Neuronal stem cell (in vitro differentiated cells): ENCODE data around the gene HBE1.

Experiments used
- DNase-seq: peaks from one replicate; pipeline ENCODE4 v3.0.0-alpha.2; 2013; ENCODE audit warnings: low spot score
- H2AFZ ChIP-seq: one replicate; pipeline ENCODE4 v1.6.1; 2013; ENCODE audit warnings: mild to moderate bottlenecking, low read length, inconsistent platforms
- H2AK5ac ChIP-seq: 2 replicates; pipeline ENCODE4 v1.6.1; 2013; ENCODE audit warnings: low read depth, mild to moderate bottlenecking, inconsistent platforms, low read length, moderate library complexity, mixed read lengths
- H2BK120ac ChIP-seq: 2 replicates; pipeline ENCODE4 v1.6.1; 2013; ENCODE audit warnings: low read depth, mild to moderate bottlenecking, inconsistent platforms, low read length, moderate library complexity, mixed read lengths
- H2BK12ac ChIP-seq: one replicate; pipeline ENCODE4 v1.6.1; 2013; ENCODE audit warnings: low read length, inconsistent platforms
- H2BK15ac ChIP-seq: 2 replicates; pipeline ENCODE4 v1.6.1; 2013; ENCODE audit warnings: mild to moderate bottlenecking, low read length, inconsistent platforms, mixed read lengths
- H2BK5ac ChIP-seq: one replicate; pipeline ENCODE4 v1.6.1; 2013; ENCODE audit warnings: inconsistent platforms, mild to moderate bottlenecking, low read length, moderate library complexity
- H3K14ac ChIP-seq: one replicate; pipeline ENCODE4 v1.6.1; 2013; ENCODE audit warnings: low read length, inconsistent platforms
- H3K18ac ChIP-seq: 2 replicates; pipeline ENCODE4 v1.6.1; 2013; ENCODE audit warnings: low read length, inconsistent platforms
- H3K23ac ChIP-seq: 2 replicates; pipeline ENCODE4 v1.6.1; 2013; ENCODE audit warnings: low read depth, mild to moderate bottlenecking, mixed read lengths, low read length, inconsistent platforms; ENCODE audit not compliant: poor library complexity
- H3K27ac ChIP-seq: replicated peaks from 3 replicates; pipeline ENCODE4 v1.5.1; 2013; ENCODE audit warnings: low read length, inconsistent platforms
- H3K27me3 ChIP-seq, 3 experiments: 2 replicates each; pipeline ENCODE4 v1.6.1; 2013; ENCODE audit warnings: low read length in 3 of 3, mild to moderate bottlenecking in 2 of 3, inconsistent platforms in 1 of 3, low read depth in 1 of 3, mixed read lengths in 1 of 3, moderate library complexity in 1 of 3; ENCODE audit not compliant: control insufficient read depth in 3 of 3, insufficient read depth in 3 of 3
- H3K36me3 ChIP-seq, 2 donors: replicated peaks in 1 of 2; 2 replicates each; pipeline ENCODE4 v1.6.1; 2013; ENCODE audit warnings: low read length in 2 of 2; ENCODE audit not compliant: control insufficient read depth in 2 of 2, insufficient read depth in 2 of 2
- H3K4ac ChIP-seq: 2 replicates; pipeline ENCODE4 v1.6.1; 2013; ENCODE audit warnings: inconsistent platforms, mild to moderate bottlenecking, low read length, moderate library complexity
- H3K4me1 ChIP-seq, 2 donors: 1 replicate in 1 of 2; 2 replicates in 1 of 2; pipeline ENCODE4 v1.6.1; 2013; ENCODE audit warnings: low read length in 2 of 2, low read depth in 1 of 2; ENCODE audit not compliant: control insufficient read depth in 2 of 2, insufficient read depth in 1 of 2
- H3K4me2 ChIP-seq: one replicate; pipeline ENCODE4 v1.6.1; 2013; ENCODE audit warnings: mild to moderate bottlenecking, low read length, inconsistent platforms; ENCODE audit not compliant: insufficient read depth, poor library complexity, severe bottlenecking
- H3K4me3 ChIP-seq, 2 donors: 2 replicates each; pipeline ENCODE4 v1.5.1; 2013; ENCODE audit warnings: low read length in 2 of 2, mild to moderate bottlenecking in 2 of 2, inconsistent platforms in 1 of 2, moderate library complexity in 1 of 2
- H3K79me1 ChIP-seq: one replicate; pipeline ENCODE4 v1.6.1; 2013; ENCODE audit warnings: low read depth, mild to moderate bottlenecking, inconsistent platforms, low read length, moderate library complexity
- H3K9ac ChIP-seq: one replicate; pipeline ENCODE4 v1.6.1; 2013; ENCODE audit warnings: mild to moderate bottlenecking, low read depth, low read length, inconsistent platforms; ENCODE audit not compliant: poor library complexity
- H3K9me3 ChIP-seq, 2 donors: replicated peaks in 1 of 2; 2 replicates each; pipeline versions ENCODE3 to v1.6.1; 2013; ENCODE audit warnings: low read length in 2 of 2, mild to moderate bottlenecking in 2 of 2, inconsistent platforms in 1 of 2, low read depth in 1 of 2, mixed read lengths in 1 of 2, moderate library complexity in 1 of 2; ENCODE audit not compliant: control insufficient read depth in 2 of 2, insufficient read depth in 1 of 2
- H4K8ac ChIP-seq: one replicate; pipeline ENCODE4 v1.6.1; 2013; ENCODE audit warnings: low read depth, mild to moderate bottlenecking, inconsistent platforms, low read length, moderate library complexity
- H4K91ac ChIP-seq: one replicate; pipeline ENCODE4 v1.6.1; 2013; ENCODE audit warnings: low read length, low read depth, mild to moderate bottlenecking, inconsistent platforms; ENCODE audit not compliant: poor library complexity
- WGBS, 2 donors: extraction: QIAGEN DNeasy Blood & Tissue Kit; methylation state at CpG; one replicate each; pipeline ENCODE4 v1.1.7; 2013; ENCODE audit warnings: missing lambda C conversion rate in 2 of 2, mixed read lengths in 1 of 2; ENCODE audit not compliant: insufficient read length in 2 of 2, insufficient replicate concordance in 1 of 2; ENCODE audit errors: extremely low coverage in 2 of 2; 5-methylcytosine and 5-hydroxymethylcytosine counted together

The HBE1 gene

GRCh38 chr11:5246772-5247471, 22.8 kb downstream of the HBE1 start:
- Histone ChIP-seq H3K14ac (no peak overlapping the region), H3K9ac (no peak overlapping the region), H2AFZ (no peak overlapping the region), H2AK5ac (no peak overlapping the region), H4K91ac (no peak overlapping the region), H3K79me1 (no peaks in the 10 kb centered on the region), H3K4me2 (no peak overlapping the region), H3K18ac (no peak overlapping the region), H3K4ac (no peak overlapping the region), H2BK5ac (no peak overlapping the region), H4K8ac (no peak overlapping the region), H3K36me3 (no peaks in the 10 kb centered on the region), H3K27ac (no peak overlapping the region), H3K23ac (no peak overlapping the region), H3K9me3 (no peaks in the 10 kb centered on the region), H2BK15ac (no peak overlapping the region), H2BK12ac (no peak overlapping the region), H3K4me3 (no peak overlapping the region), H3K27me3 (no peaks in the 10 kb centered on the region), H2BK120ac (no peak overlapping the region), H3K4me1 (no peaks in the 10 kb centered on the region)
- WGBS, 2 donors = no CpG with 5 or more reads among the region's 6 CpGs
- no peak for DNase-seq

GRCh38 chr11:5245155-5245554, 24.6 kb downstream of the HBE1 start:
- H3K79me1 ChIP-seq = no peaks in the 10 kb centered on the region
- H3K9me3 ChIP-seq = no peaks in the 10 kb centered on the region
- WGBS, 2 donors = no CpG with 5 or more reads among the region's 2 CpGs
- no peak overlapping the region for H2BK120ac ChIP-seq
- no peak overlapping the region for H4K8ac ChIP-seq
- H3K14ac ChIP-seq = no peak overlapping the region
- H2AK5ac ChIP-seq = no peak overlapping the region
- no peak overlapping the region for H3K4ac ChIP-seq
- H2BK5ac ChIP-seq = no peak overlapping the region
- no peak overlapping the region for H2BK12ac ChIP-seq
- H3K4me2 ChIP-seq = no peak overlapping the region
- H4K91ac ChIP-seq = no peak overlapping the region
- no peaks in the 10 kb centered on the region for H3K4me1 ChIP-seq
- no peak overlapping the region for H2BK15ac ChIP-seq
- no peak overlapping the region for H3K27ac ChIP-seq
- DNase-seq = no peak
- H2AFZ ChIP-seq = no peak overlapping the region
- H3K36me3 ChIP-seq = no peaks in the 10 kb centered on the region
- H3K18ac ChIP-seq = no peak overlapping the region
- H3K27me3 ChIP-seq = no peaks in the 10 kb centered on the region
- H3K4me3 ChIP-seq = no peak overlapping the region
- H3K23ac ChIP-seq = no peak overlapping the region
- no peak overlapping the region for H3K9ac ChIP-seq

- no CpG with 5 or more reads among the region's 4 CpGs for WGBS, 2 donors
- no peak overlapping the region for H3K23ac ChIP-seq
- H2BK12ac ChIP-seq = no peak overlapping the region
- H3K36me3 ChIP-seq = no peaks in the 10 kb centered on the region
- DNase-seq = no peak
- H2BK120ac ChIP-seq = no peak overlapping the region
- no peaks in the 10 kb centered on the region for H3K79me1 ChIP-seq
- H2AFZ ChIP-seq = no peak overlapping the region
- H2BK5ac ChIP-seq = no peak overlapping the region
- no peak overlapping the region for H3K18ac ChIP-seq
- no peak overlapping the region for H3K4me2 ChIP-seq
- no peak overlapping the region for H2BK15ac ChIP-seq
- no peak overlapping the region for H3K4ac ChIP-seq
- H3K4me1 ChIP-seq = no peaks in the 10 kb centered on the region
- H4K8ac ChIP-seq = no peak overlapping the region
- H3K9ac ChIP-seq = no peak overlapping the region
- no peak overlapping the region for H3K14ac ChIP-seq
- H2AK5ac ChIP-seq = no peak overlapping the region
- H3K4me3 ChIP-seq = no peak overlapping the region
- H3K9me3 ChIP-seq = no peaks in the 10 kb centered on the region
- H4K91ac ChIP-seq = no peak overlapping the region
- no peaks in the 10 kb centered on the region for H3K27me3 ChIP-seq
- H3K27ac ChIP-seq = no peak overlapping the region
Measured at GRCh38 chr11:5243816-5244180, 25.9 kb downstream of the HBE1 start.

GRCh38 chr11:5242933-5243815, 26.6 kb downstream of the HBE1 start:
- no peaks in the 10 kb centered on the region for H3K27me3 ChIP-seq
- no peak overlapping the region for H3K9ac ChIP-seq
- H3K18ac ChIP-seq = no peak overlapping the region
- no peaks in the 10 kb centered on the region for H3K36me3 ChIP-seq
- H3K4me1 ChIP-seq = no peaks in the 10 kb centered on the region
- no peak overlapping the region for H3K14ac ChIP-seq
- H3K23ac ChIP-seq = no peak overlapping the region
- no peak overlapping the region for H3K4ac ChIP-seq
- H3K9me3 ChIP-seq = no peaks in the 10 kb centered on the region
- no peaks in the 10 kb centered on the region for H3K79me1 ChIP-seq
- H2BK12ac ChIP-seq = no peak overlapping the region
- no peak overlapping the region for H2BK5ac ChIP-seq
- no peak overlapping the region for H3K4me3 ChIP-seq
- no peak overlapping the region for H4K8ac ChIP-seq
- no peak overlapping the region for H2AK5ac ChIP-seq
- no peak overlapping the region for H2AFZ ChIP-seq
- no CpG with 5 or more reads among the region's 7 CpGs for WGBS, 2 donors
- no peak overlapping the region for H3K4me2 ChIP-seq
- DNase-seq = no peak
- H4K91ac ChIP-seq = no peak overlapping the region
- no peak overlapping the region for H3K27ac ChIP-seq
- no peak overlapping the region for H2BK15ac ChIP-seq
- no peak overlapping the region for H2BK120ac ChIP-seq
